Measurements from ENCODE around the gene GDPD2.
"Not testable (repeated sequence)": the region's sequence is repeated elsewhere in the genome, so short reads cannot be mapped to it uniquely, and the experiment has no call there.

Gene GDPD2

GRCh38 chrX:70422851-70423341 is at the start of gene GDPD2:
GDPD2 (plus strand) TSS chrX:70423314; CDS start chrX:70424985, 1,671 bp downstream.
- DNase-seq = peak; percentile 27

DNA sequence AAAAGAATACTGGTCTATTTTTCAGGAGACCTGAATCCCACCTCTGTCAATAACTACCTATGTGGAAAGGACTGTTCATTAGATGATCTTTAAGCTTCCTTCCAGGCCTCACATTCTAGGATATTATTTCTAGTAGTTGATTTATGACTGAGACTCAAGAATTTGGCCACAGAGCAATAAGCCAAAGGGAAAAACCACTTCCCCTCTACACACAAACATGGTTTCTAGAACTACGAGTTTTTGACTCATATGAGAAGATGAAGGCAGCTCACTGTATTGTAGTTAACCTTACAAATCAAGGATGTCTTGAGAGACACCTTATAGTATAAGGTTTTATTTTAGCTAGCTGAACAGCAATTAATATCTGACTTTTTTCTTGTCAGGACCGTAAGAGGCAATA is 36.9 kb upstream of the GDPD2 start:
- no peak for DNase-seq

GRCh38 chrX:70398899-70399298 is 24.2 kb upstream of the GDPD2 start:
- DNase-seq = no peak

GRCh38 chrX:70400181-70400580 is 22.9 kb upstream of the GDPD2 start:
- DNase-seq = not testable (repeated sequence)

- no peak for DNase-seq
Observed at GRCh38 chrX:70402721-70403120, 20.4 kb upstream of the GDPD2 start.

- DNase-seq = no peak
Observed at GRCh38 chrX:70405003-70405402, 18.1 kb upstream of the GDPD2 start.

DNA sequence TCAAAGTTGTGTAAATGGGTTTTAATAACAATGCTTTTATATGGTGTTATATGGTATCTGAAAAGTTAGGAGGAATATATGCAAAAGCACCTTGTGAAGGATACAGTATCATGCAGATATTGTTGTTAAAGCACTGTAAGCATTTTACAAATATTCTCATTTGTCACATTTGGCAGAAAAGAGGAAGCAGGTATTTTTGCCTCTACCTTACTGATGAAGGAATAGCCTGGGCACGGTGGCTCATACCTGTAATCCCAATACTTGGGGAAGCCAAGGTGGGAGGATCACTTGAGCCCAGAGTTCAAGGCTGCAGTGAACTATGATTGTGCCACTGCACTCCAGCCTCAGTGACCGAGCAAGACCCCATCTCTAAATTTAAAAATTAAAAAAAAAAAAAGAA is 12.2 kb upstream of the GDPD2 start:
- DNase-seq = no peak

DNA sequence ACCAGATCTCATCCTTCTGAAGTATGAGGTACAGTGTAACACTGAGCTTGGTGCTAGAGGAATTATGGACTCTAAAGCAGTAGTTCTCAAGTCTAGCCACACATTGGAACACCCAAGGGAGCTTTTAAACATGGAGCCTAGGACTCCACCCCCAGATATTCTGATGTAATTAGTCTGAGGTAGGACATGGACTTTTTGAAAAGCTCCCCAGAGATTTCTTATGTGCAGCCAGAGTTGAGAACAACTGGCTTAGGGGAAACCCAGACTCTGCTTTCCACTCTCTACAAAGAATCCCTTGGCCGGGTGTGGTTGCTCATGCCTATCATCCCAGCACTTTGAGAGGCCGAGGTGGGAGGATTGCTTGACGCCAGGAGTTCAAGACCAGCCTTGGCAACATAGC is 11.6 kb upstream of the GDPD2 start:
- no peak for DNase-seq

DNA sequence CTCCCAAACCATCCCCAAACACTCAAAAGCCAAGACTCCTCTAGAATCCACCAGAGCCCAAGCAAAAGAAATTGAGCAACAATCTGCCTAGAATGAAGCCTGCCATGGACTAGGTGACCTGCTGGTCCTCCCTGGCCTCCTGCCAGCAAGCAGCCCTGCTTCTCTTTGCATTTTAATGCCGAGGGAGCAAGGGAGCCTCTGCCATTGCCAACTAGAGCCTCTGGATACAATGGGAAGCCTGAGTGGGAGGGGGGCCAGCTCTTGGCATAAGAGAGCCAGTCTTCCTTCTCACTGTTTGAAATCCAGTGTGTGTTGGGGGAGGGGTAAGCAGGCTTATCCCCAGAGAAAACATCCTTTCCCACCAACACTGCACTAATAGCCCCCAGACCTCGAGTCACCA is 1.5 kb upstream of the GDPD2 start:
- DNase-seq = no peak

- no peak for DNase-seq
Observed at GRCh38 chrX:70423936-70424675, 992 bp downstream of the GDPD2 start.

GRCh38 chrX:70424801-70425200 is 1.7 kb downstream of the GDPD2 start:
- no peak for DNase-seq

DNA sequence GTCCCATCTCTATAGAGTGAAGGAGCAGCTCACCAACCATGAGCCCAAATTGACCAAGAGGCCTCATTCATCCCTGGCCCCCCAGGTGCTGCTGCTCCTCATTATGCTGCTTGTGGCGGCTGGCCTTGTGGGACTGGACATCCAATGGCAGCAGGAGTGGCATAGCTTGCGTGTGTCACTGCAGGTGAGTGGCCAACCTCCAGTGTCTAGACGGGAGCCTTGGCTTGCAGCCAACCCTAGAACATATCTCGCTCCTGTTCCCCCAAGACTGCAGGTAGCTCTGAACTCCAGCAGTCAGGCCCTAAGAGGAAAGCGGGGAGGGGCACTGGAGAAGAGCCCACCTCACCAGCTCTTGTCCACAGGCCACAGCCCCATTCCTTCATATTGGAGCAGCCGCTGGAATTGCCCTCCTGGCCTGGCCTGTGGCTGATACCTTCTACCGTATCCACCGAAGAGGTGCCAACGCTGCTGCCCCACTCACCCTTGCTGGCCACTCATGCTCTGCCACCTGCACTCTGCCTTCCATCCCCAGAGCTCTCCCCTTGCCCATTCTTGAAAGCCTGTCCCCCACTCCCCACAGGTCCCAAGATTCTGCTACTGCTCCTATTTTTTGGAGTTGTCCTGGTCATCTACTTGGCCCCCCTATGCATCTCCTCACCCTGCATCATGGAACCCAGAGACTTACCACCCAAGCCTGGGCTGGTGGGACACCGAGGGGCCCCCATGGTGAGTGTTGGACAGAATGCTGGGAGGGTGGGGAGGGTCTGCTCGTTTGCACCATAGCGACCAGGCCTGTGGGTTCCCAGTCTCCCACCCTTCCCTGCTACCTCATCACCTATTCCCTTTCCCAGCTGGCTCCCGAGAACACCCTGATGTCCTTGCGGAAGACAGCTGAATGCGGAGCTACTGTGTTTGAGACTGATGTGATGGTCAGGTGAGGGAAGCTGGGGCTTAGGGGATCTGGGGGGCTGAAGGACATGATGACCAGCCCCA is 3.5 kb downstream of the GDPD2 start:
- DNase-seq = no peak

DNA sequence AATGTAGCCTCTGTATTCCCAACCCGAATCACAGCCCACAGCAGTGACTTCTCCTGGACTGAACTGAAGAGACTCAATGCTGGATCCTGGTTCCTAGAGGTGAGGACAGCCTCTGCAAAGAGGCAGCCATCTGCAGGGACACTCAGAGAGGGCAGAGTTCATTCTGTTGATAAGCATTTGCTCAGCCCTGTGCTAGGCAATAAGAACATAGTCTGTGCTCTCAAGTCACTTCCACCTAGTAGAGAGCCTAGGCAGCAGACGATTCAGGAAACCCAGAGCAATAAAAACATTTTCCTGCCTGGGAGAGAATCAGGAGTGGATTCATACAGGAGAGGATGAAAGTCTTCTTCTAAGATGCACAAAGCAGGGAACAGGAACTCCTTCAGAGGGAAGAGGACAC is 4.3 kb downstream of the GDPD2 start:
- no peak for DNase-seq

DNA sequence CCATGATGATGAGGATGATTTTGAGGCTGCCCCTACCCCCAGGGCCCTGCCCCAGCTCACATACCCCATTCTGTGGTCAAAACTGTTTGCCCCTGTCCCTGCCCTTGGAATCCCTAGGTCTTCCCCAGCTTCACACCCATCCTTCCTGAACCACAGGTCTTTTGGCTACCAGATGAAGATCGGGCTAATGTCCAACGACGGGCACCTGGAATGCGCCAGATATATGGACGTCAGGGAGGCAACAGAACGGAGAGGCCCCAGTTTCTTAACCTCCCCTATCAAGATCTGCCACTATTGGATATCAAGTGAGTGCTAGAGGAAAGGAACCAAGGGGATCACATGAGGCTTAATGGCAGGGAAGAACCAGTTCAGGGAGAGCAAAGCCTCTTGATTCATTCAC is 6.6 kb downstream of the GDPD2 start:
- DNase-seq = no peak

GRCh38 chrX:70432936-70433847 is 10.1 kb downstream of the GDPD2 start:
- DNase-seq = no peak

DNA sequence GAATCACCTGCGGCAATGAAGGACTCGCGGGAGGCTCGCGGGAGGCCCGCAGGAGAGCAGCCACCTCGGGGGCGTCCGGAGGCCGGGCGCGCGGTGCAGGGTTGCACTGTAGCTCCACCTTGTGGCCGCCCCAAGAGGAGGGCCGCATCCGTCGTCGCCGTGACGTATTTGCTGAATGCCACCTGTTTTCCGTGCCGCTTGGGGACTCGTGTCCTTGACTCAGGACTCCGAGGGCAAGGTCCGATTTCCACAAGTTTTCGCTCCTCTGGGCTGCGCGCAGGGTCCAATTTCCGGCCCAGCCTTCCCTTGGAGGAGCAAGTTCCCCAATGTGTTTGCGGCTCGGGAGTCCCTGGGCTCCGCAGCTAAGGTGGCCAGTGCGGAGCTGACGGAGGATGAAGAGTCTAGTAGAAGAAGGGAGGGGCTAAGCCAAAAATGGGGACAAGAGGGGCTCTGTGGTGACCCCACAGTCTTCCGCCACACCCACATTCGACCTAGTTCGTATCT is 10.8 kb downstream of the GDPD2 start:
- DNase-seq = peak; percentile 57

DNA sequence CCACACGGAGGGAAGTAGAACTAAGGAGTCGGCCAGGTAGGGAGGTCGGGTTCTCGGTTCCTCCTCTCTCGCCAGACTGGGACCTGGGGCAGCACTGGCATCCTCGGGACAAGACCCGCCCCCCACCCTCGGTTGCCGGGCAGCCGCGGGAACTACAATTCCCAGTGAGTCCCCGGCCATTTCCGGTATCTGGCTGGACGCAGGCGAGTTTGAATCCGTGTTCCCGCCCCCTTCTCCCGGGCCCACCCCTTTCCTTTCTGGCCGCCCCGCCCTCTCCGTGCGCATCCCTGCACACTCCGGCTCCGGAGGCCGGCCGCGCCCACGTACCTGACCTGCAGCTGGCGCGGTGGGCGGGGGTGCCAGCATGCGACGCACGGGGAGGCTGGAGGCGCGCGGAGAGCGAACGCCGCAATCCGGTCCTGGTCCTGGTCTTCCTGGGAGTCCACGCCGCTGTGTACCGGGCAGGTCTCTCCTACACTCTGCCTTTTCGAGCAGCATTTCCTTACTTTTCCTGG is 11.3 kb downstream of the GDPD2 start:
- DNase-seq = peak; percentile 34

- no peak for DNase-seq
Observed at GRCh38 chrX:70434914-70435586, 11.9 kb downstream of the GDPD2 start.

- DNase-seq = no peak
Observed at GRCh38 chrX:70436343-70436742, 13.2 kb downstream of the GDPD2 start.

- no peak for DNase-seq
Observed at GRCh38 chrX:70437011-70437410, 13.9 kb downstream of the GDPD2 start.

DNA sequence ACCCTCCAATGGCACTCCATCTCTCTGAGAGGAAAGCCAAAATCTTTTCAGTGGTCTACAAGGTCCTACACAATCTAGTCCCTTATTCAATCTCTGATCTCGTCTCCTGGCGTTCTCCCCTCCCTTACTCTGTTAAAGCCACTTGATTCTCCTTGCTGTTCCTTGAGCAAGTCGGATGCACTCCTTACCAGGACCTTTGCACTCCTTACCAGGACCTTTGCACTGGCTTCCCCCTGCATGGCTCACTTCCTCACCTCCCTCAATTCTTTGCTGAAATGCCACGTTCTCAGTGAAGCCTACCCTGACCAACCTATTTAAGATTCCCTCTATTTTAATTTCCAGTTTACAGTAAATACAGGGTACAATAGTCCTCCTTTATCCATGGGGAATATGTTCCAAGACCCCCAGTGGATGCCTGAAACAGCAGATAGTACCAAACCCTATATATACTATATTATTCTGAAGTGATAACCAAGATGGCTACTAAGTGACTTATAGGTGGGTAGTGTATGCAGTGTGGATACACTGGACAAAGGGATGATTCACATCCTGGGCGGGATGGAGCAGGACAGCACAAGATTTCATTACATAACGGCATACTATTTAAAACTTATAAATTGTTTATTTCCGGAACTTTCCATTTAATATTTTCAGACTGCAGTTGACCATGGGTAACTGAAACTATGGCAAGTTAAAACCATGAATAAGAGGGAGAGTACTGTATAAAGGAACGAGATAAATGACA is 15.0 kb downstream of the GDPD2 start:
- DNase-seq = no peak

Data from NCI-H1694 (cell line).